ENCODE results near the gene MYO7B.

The MYO7B gene

GRCh38 chr2:127573771-127574170 is 38.3 kb downstream of the MYO7B start:
- Histone ChIP-seq H3K4me3 (ENCODE audit: low read depth, low read length) (no peak overlapping the region), H3K36me3 (replicated peaks) (no peaks in the 10 kb centered on the region), H3K27ac (no peak overlapping the region), H3K27me3 (replicated peaks) (no peaks in the 10 kb centered on the region)
- DNase-seq = no peak
- TF ChIP-seq CTCF (IDR thresholded peaks at IDR 0.05; ENCODE audit: low read depth, low read length, missing control alignments) = no peak
- in situ Hi-C loops (cut with HindIII; ENCODE audit: low pct_ligation_motif_present, low sequenced_read_pairs) = no loop called here

GRCh38 chr2:127574656-127575055 is 39.2 kb downstream of the MYO7B start:
- H3K36me3 ChIP-seq (replicated peaks) = no peaks in the 10 kb centered on the region
- no peak overlapping the region for H3K27ac ChIP-seq
- TF ChIP-seq CTCF (IDR thresholded peaks at IDR 0.05; ENCODE audit: low read depth, low read length, missing control alignments) = no peak
- no peak for DNase-seq
- in situ Hi-C loops (cut with HindIII; ENCODE audit: low pct_ligation_motif_present, low sequenced_read_pairs) = no loop called here
- H3K27me3 ChIP-seq (replicated peaks) = no peaks in the 10 kb centered on the region
- H3K4me3 ChIP-seq (ENCODE audit: low read depth, low read length) = no peak overlapping the region

- Histone ChIP-seq H3K27me3 (replicated peaks) (no peaks in the 10 kb centered on the region), H3K4me3 (ENCODE audit: low read depth, low read length) (no peak overlapping the region), H3K36me3 (replicated peaks) (no peaks in the 10 kb centered on the region), H3K27ac (no peak overlapping the region)
- DNase-seq = no peak
- peak; percentile 10 for TF ChIP-seq CTCF (IDR thresholded peaks at IDR 0.05; ENCODE audit: low read depth, low read length, missing control alignments)
- in situ Hi-C loops (cut with HindIII; ENCODE audit: low pct_ligation_motif_present, low sequenced_read_pairs) = no loop called here
Measured at GRCh38 chr2:127575185-127575765, 39.8 kb downstream of the MYO7B start.

- Histone ChIP-seq H3K27me3 (replicated peaks) (no peaks in the 10 kb centered on the region), H3K4me3 (ENCODE audit: low read depth, low read length) (no peak overlapping the region), H3K27ac (no peak overlapping the region), H3K36me3 (replicated peaks) (no peaks in the 10 kb centered on the region)
- in situ Hi-C loops (cut with HindIII; ENCODE audit: low pct_ligation_motif_present, low sequenced_read_pairs) = no loop called here
- TF ChIP-seq CTCF (IDR thresholded peaks at IDR 0.05; ENCODE audit: low read depth, low read length, missing control alignments) = no peak
- no peak for DNase-seq
Measured at GRCh38 chr2:127575941-127576432, 40.5 kb downstream of the MYO7B start.

- DNase-seq = peak; percentile 67
- no peak overlapping the region for H3K27ac ChIP-seq
- in situ Hi-C loops (cut with HindIII; ENCODE audit: low pct_ligation_motif_present, low sequenced_read_pairs) = no loop called here
- H3K36me3 ChIP-seq (replicated peaks) = no peaks in the 10 kb centered on the region
- H3K4me3 ChIP-seq (ENCODE audit: low read depth, low read length) = no peak overlapping the region
- H3K27me3 ChIP-seq (replicated peaks) = no peaks in the 10 kb centered on the region
- no peak for TF ChIP-seq CTCF (IDR thresholded peaks at IDR 0.05; ENCODE audit: low read depth, low read length, missing control alignments)
Measured at GRCh38 chr2:127576433-127577207, 41.1 kb downstream of the MYO7B start.

Measured in brain microvascular endothelial cell (primary cell).